ENCODE data around the gene KCNIP4. TPM values are rescaled to one million over a fixed set of nuclear protein-coding genes. Genes with fewer than 3 reads are reported as not detected.

Gene KCNIP4
- total RNA-seq, 3 donors from 2014 or later (not counting 1 experiment from before 2014, with no cell fraction given), result not detected

DNA sequence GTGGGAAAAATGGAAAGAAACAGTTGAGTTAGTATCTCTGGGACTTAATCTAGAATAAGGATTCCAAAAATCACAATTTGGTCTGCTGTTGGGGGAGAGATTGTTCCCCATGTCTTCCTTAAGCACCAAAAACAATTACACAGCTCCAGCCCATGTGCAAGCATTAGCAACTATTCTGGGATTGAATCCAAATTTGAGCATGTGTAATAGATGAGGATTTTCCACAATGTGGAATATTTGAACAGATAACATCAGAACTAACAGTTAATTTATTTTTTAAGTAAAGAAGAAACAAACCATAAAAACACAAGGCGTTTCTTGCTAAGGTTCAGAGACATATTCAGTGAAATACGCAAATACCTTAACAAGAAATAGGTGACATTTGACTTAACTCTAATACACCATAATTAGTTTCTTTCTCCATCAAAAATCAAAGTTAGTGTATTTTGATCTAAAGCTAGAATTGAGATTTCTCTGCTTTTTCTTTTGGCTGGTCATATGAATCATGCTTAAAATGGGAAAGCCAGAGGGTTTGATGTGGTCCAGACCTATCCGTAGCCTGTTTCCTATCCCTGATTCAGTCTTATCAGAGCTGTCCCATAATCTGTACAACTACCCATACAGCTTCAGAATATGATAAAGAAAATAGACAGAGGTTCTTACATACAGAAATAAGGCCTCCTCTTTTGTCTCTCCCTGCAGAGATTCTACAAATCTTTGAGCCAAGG lies 834.9 kb downstream of the KCNIP4 start:
- Mint-ChIP-seq H3K27me3 (ENCODE audit: low read depth in 2 of 2) (peaks cover 0 to 11% of the 10 kb centered on the region in 2 donors), H3K36me3 (no peaks in the 10 kb centered on the region), H3K4me1 (no peaks in the 10 kb centered on the region), H3K9me3 (peaks cover 0 to 2% of the 10 kb centered on the region in 2 donors), H3K27ac (no peak overlapping the region), H3K4me3 (no peak overlapping the region)
- H3K36me3 ChIP-seq (ENCODE audit: control insufficient read depth, insufficient read depth, low read length), result no peaks in the 10 kb centered on the region
- DNase-seq (no peak), ATAC-seq (no peak)
- H3K27me3 ChIP-seq (ENCODE audit: control insufficient read depth, insufficient read depth, low read length), result no peaks in the 10 kb centered on the region
- no peak overlapping the region for H3K27ac ChIP-seq (ENCODE audit: low read length)
- intact Hi-C loops (cut with micrococcal nuclease), result no loop called here
- 86% methylated on average over 1 of the region's 3 CpGs for WGBS (ENCODE audit: insufficient coverage)
- no peak overlapping the region for H3K4me3 ChIP-seq (ENCODE audit: low read length)
- no peak for TF ChIP-seq CTCF (IDR thresholded peaks at IDR 0.05)
- H3K9me3 ChIP-seq (ENCODE audit: control insufficient read depth, insufficient read depth, low read length), result no peaks in the 10 kb centered on the region
- no peaks in the 10 kb centered on the region for H3K4me1 ChIP-seq (ENCODE audit: control insufficient read depth, insufficient read depth, low read length)

DNA sequence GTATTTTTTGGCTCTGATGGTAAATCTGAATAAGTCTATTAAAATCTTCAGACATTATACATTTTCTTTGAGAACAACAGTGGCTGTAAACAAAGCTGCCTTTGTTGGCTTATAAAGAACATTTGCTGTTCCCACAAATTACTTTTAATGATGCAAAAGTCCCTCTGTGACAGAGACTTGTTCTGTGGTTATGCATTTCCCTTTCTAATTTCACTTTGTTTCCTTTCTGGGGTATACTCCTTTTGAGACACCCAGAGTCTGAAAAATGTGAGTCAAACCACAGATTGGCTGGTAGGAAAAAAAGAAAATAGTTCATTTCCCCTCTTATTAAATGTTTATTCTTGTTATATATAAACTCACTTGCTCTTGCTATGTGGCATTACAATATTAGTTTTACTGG lies 845.9 kb downstream of the KCNIP4 start:
- intact Hi-C loops (cut with micrococcal nuclease), result no loop called here
- peaks cover 0 to 3% of the 10 kb centered on the region in 2 donors for H3K9me3 Mint-ChIP-seq
- H3K4me3 Mint-ChIP-seq, result peak overlapping the region; percentile 6
- Histone ChIP-seq H3K27me3 (ENCODE audit: control insufficient read depth, insufficient read depth, low read length) (no peaks in the 10 kb centered on the region), H3K9me3 (ENCODE audit: control insufficient read depth, insufficient read depth, low read length) (no peaks in the 10 kb centered on the region), H3K4me1 (ENCODE audit: control insufficient read depth, insufficient read depth, low read length) (no peaks in the 10 kb centered on the region), H3K4me3 (ENCODE audit: low read length) (no peak overlapping the region), H3K36me3 (ENCODE audit: control insufficient read depth, insufficient read depth, low read length) (no peaks in the 10 kb centered on the region), H3K27ac (ENCODE audit: low read length) (no peak overlapping the region)
- TF ChIP-seq CTCF (IDR thresholded peaks at IDR 0.05), result no peak
- DNase-seq (peak in 1 of 2 donors; percentile 1), ATAC-seq (peak in 2 of 3 donors; percentile 24 to 69)
- peak overlapping the region in 1 of 2 donors; percentile 22 for H3K27ac Mint-ChIP-seq
- peaks cover 5% of the 10 kb centered on the region for H3K36me3 Mint-ChIP-seq
- no peaks in the 10 kb centered on the region for H3K27me3 Mint-ChIP-seq (ENCODE audit: low read depth in 2 of 2)
- peaks cover 12 to 16% of the 10 kb centered on the region in 2 donors for H3K4me1 Mint-ChIP-seq

DNA sequence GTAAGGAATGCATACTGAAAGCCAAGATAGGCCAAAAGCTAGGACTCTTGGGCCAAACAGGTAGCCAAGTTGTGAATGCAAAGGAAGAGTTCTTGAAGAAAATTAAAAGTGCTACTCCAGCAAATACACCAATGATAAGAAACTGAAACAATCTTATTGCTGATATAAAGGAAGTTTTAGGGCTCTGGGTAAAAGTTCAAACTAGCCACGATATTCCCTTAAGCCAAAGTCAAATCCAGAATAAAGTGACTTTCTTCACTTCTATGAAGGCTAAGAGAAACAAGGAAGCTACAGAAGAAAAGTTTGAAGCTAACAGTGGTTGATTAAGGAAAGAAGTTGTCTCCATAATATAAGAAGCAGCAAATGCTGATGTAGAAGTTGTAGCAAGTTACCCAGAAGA lies 850.7 kb downstream of the KCNIP4 start:
- Mint-ChIP-seq H3K9me3 (peaks cover 0 to 4% of the 10 kb centered on the region in 2 donors), H3K4me3 (no peak overlapping the region), H3K4me1 (peaks cover 10 to 14% of the 10 kb centered on the region in 2 donors), H3K27me3 (ENCODE audit: low read depth in 2 of 2) (no peaks in the 10 kb centered on the region), H3K36me3 (no peaks in the 10 kb centered on the region), H3K27ac (no peak overlapping the region)
- intact Hi-C loops (cut with micrococcal nuclease), result no loop called here
- H3K27ac ChIP-seq (ENCODE audit: low read length), result no peak overlapping the region
- no peaks in the 10 kb centered on the region for H3K27me3 ChIP-seq (ENCODE audit: control insufficient read depth, insufficient read depth, low read length)
- ATAC-seq (no peak), DNase-seq (no peak)
- no peaks in the 10 kb centered on the region for H3K4me1 ChIP-seq (ENCODE audit: control insufficient read depth, insufficient read depth, low read length)
- H3K9me3 ChIP-seq (ENCODE audit: control insufficient read depth, insufficient read depth, low read length), result no peaks in the 10 kb centered on the region
- TF ChIP-seq CTCF (IDR thresholded peaks at IDR 0.05), result no peak
- H3K4me3 ChIP-seq (ENCODE audit: low read length), result no peak overlapping the region
- no CpG with 5 or more reads among the region's 1 CpG for WGBS (ENCODE audit: insufficient coverage)
- H3K36me3 ChIP-seq (ENCODE audit: control insufficient read depth, insufficient read depth, low read length), result no peaks in the 10 kb centered on the region

DNA sequence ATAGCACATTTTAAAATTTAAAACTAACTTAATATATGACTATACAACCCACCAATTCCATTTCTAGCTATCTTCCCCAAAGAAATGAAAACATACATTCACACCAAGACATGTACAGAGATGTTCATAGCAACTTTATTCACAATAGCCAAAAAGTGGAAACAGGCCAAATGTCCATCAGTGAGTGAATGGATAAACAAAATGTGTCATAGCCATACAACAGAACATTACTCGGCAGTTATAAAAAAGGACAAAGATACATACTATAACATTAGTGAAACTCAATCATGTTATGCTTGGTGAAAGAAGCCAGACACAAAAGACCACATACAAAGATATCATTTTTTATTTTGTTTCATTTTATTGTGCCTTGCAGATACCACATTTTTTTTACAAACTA lies 851.5 kb downstream of the KCNIP4 start:
- Histone ChIP-seq H3K4me1 (ENCODE audit: control insufficient read depth, insufficient read depth, low read length) (no peaks in the 10 kb centered on the region), H3K36me3 (ENCODE audit: control insufficient read depth, insufficient read depth, low read length) (no peaks in the 10 kb centered on the region), H3K27ac (ENCODE audit: low read length) (no peak overlapping the region), H3K9me3 (ENCODE audit: control insufficient read depth, insufficient read depth, low read length) (no peaks in the 10 kb centered on the region), H3K27me3 (ENCODE audit: control insufficient read depth, insufficient read depth, low read length) (no peaks in the 10 kb centered on the region), H3K4me3 (ENCODE audit: low read length) (no peak overlapping the region)
- no peak overlapping the region for H3K27ac Mint-ChIP-seq
- ATAC-seq (no peak), DNase-seq (no peak)
- TF ChIP-seq CTCF (IDR thresholded peaks at IDR 0.05), result no peak
- peaks cover 2 to 6% of the 10 kb centered on the region in 2 donors for H3K4me1 Mint-ChIP-seq
- WGBS (ENCODE audit: insufficient coverage), result 0% methylated on average over 1 of the region's 1 CpG
- no peaks in the 10 kb centered on the region for H3K36me3 Mint-ChIP-seq
- H3K9me3 Mint-ChIP-seq, result peaks cover 0 to 4% of the 10 kb centered on the region in 2 donors
- no peak overlapping the region for H3K4me3 Mint-ChIP-seq
- H3K27me3 Mint-ChIP-seq (ENCODE audit: low read depth in 2 of 2), result no peaks in the 10 kb centered on the region
- intact Hi-C loops (cut with micrococcal nuclease), result no loop called here
